HG02623 (cell line): Measurements from ENCODE around the gene ABCA10.
"Not testable (repeated sequence)": the region's sequence is repeated elsewhere in the genome, so short reads cannot be mapped to it uniquely, and the experiment has no call there.

ENCODE experiments used
- ATAC-seq: cut with Tn5 transposase; IDR thresholded peaks from one replicate; pipeline ENCODE4 v1.9.1; 2021; ENCODE audit warnings: moderate library complexity; ENCODE audit not compliant: unreplicated experiment

Gene ABCA10, protein sequence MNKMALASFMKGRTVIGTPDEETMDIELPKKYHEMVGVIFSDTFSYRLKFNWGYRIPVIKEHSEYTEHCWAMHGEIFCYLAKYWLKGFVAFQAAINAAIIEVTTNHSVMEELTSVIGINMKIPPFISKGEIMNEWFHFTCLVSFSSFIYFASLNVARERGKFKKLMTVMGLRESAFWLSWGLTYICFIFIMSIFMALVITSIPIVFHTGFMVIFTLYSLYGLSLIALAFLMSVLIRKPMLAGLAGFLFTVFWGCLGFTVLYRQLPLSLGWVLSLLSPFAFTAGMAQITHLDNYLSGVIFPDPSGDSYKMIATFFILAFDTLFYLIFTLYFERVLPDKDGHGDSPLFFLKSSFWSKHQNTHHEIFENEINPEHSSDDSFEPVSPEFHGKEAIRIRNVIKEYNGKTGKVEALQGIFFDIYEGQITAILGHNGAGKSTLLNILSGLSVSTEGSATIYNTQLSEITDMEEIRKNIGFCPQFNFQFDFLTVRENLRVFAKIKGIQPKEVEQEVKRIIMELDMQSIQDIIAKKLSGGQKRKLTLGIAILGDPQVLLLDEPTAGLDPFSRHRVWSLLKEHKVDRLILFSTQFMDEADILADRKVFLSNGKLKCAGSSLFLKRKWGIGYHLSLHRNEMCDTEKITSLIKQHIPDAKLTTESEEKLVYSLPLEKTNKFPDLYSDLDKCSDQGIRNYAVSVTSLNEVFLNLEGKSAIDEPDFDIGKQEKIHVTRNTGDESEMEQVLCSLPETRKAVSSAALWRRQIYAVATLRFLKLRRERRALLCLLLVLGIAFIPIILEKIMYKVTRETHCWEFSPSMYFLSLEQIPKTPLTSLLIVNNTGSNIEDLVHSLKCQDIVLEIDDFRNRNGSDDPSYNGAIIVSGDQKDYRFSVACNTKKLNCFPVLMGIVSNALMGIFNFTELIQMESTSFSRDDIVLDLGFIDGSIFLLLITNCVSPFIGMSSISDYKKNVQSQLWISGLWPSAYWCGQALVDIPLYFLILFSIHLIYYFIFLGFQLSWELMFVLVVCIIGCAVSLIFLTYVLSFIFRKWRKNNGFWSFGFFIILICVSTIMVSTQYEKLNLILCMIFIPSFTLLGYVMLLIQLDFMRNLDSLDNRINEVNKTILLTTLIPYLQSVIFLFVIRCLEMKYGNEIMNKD (N-terminal part only)

DNA sequence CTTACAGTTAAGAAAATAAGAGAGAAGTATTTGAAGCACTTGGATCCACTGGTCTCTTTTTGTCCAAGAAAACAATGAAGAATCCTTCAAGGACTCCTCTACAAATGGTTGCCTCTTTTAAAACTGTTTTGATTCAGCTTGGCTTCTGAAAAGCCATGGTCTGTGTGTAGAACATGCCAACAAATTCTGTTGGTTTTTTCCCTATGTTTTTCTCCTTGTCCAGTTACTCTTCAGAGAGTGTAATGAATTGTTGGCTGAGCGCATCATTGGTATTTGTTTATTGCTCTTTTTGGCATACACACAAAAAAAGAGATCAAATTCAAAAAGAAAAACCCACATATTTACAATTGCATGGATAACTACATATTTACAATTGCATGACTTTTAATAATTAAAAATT, at the start of gene ABCA10:
ABCA10 (minus strand) TSS at position 249 of the 400 bp plus-strand sequence. CDS start 3,466 bp downstream, outside the sequence.
- no peak for ATAC-seq

DNA sequence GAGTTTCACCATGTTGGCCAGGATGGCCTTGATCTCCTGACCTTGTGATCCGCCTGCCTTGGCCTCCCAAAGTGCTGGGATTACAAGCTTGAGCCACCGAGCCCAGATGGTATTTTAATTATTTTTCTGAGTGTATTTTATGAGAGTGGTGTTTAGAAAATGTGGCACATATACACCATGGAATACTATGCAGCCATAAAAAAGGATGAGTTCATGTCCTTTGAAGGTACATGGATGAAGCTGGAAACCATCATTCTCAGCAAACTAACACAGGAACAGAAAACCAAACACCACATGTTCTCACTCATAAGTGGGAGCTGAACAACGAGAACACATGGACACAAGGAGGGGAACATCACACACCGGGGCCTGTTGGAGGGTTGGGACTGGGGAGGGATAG, 47.7 kb upstream of the ABCA10 start:
- ATAC-seq, result not testable (repeated sequence)

DNA sequence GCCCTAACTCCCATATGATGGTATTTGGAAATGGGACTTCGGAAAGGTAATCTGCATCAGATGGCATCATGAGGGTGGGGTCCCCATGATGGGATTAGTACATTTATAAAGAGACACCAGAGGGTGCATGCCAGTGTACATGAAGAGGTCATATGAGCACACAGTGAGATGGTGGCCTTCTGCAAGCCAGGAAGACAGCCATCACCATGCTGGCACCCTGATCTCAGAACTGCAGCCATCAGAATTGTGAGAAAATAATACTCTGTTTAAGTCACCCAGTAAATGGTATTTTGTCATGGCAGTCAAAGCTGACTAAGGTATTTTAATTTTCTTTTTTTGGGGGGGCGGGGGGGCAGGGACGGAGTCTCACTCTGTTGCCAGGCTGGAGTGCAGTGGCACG, 47.1 kb upstream of the ABCA10 start:
- ATAC-seq, result no peak

DNA sequence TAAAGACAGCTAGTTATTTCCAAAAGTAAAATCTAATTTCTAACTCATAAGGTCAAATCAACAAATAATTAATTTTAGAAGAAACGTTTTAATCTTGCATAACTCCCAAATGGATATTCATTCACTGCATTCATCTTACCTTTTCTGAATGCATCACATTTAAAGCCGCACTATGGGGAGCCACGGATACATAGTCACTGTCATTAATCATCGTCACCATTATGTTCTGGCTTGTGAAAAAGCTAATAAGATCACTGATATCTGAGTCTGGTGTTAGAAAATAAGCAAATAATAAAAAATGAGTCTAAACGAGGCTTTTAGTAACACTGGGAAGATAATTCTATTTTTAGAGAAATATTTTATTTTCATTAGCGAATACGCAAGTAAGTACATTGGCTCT, 42.4 kb upstream of the ABCA10 start:
- ATAC-seq, result no peak

GRCh38 chr17:69269131-69269998, 40.7 kb upstream of the ABCA10 start:
- ATAC-seq, result no peak

GRCh38 chr17:69268543-69269014, 40.0 kb upstream of the ABCA10 start:
- ATAC-seq, result no peak

GRCh38 chr17:69267219-69267618, 38.6 kb upstream of the ABCA10 start:
- no peak for ATAC-seq

DNA sequence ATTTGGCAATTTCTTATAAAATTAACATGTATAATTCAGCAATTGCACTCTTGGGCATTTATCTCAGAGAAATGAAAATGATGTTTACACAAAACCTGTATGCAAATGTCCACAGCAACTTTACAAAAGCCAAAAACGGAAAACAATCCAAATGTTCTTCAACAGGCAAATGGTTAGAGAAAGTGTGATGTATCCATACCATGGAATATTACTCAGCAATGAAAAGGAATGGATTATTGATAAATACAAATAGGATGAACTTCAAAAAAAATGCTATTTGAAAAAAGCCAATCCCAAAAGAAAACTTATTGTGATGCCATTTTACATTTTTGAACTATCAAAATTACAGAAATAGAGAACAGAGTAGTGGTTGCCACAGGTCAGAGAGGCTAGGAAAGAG, 37.2 kb upstream of the ABCA10 start:
- no peak for ATAC-seq

DNA sequence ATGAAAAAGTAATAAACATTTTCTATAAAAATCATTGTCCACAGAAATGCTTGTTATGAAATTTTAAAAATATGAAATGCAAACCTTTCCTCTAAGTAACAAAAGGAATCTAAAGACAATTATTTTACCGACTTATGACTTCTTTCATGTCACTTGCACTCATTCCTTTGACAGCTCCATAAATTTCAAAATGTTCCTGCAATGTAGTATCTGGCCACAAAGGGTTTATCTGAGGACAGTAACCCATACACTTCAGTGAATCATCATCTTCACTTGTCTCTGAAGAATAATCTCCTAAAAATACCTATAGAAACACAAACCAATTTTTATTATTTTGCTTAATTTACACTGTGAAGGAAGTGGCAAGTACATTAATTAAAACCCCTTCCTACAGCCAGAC, 25.6 kb upstream of the ABCA10 start:
- ATAC-seq, result no peak

- ATAC-seq, result no peak
Measured at GRCh38 chr17:69250641-69251040, 22.0 kb upstream of the ABCA10 start.

DNA sequence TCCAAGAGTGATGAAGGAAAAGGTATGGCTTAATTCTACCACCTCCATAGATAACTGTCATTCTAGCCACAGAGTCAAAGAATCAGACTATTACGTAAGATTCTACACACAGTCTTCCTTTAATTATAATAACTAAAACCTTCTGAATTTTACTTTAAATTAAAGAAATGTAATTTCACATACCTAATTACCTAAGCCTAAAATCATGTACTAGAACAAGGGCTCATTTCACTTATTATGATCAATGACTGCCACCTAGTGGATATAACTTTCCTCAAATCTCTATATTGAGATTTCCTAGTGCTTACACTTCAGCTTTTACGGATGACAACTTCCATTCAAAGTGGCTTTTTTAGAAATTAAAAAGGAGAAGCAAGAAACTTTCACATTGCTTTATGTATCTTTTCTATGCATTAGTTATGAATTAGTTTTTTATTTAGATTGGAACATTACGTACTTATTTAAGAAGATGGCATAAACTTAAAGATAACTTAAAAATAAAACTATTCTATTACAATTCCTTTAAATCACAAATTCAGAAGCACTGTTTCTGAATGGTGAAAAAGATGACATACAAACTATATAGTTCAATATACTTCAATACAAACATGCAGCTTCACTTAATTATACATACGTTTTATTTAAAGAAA, 18.2 kb upstream of the ABCA10 start:
- ATAC-seq, result no peak

DNA sequence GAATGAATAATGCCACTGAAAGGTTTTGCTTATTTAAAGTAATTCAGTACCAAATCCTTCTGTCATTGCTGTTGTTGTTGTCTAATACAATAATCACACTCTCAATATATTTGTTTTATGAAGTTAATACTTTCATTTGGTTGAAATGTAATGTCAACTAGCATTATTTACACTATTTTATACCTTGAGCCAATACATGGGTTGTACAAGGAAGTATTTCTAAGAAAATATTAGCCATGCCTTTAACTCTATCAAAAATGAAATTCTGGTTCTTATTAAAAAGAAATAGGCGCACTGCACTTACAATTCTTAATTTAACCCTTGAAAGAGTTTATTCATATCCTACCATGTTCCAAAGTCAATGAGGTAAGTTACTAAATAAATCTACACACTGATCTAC, 17.6 kb upstream of the ABCA10 start:
- no peak for ATAC-seq

DNA sequence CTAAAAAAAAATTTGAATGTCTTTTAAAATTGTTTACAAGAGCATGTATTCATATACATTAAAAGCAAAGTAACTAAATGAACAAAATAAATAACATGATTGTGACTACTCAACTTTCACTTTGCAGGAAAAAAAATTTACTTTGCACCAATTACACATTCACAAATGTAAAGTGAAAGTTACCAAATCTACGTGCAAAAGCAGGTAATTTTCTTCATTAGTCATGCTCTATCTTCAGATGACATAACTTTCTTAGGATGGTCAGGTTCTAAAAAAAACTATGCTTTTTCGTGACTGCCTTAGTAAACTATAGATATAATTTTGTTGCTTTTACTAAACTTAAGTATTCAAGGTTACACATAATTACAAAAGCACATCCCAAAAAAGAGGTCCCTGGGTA, 17.0 kb upstream of the ABCA10 start:
- ATAC-seq, result no peak

- ATAC-seq, result no peak
Measured at GRCh38 chr17:69239611-69240600, 11.3 kb upstream of the ABCA10 start.

DNA sequence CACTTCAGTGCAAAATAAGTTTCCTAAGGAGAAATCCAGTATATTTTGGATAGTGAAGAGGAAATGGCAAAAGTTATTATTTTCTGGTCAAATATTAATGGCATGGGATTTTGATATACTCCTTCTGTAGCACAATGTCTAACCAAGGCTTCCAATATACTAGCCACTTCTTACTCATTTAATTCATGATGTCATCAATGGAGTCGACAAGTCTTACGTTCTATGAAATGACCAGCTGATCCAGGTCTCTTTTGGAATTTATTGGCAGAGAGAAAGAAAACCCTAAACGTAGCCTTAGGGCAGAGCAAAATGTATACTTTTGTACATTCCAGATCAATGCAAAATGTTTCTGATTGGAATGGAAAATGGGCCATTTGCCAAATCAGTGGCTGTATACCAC, 8.3 kb upstream of the ABCA10 start:
- no peak for ATAC-seq

DNA sequence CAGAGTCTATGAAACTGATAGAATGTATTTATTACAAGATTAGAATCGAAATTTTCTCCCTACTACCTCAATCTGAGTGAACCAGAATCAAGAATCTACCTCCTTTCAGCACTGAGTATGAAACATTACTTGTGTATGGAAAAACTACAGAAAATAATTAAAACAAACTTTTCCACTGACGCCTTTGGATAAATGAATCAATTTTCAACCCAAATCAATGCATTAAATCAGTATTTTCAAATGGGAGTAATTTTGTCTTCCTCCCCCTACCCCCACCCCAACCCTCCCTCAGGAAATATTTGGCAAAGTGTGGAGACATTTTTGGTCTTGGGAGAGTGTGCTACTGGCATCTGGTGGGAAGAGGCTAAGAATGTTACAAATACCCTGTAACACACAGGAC, 7.8 kb upstream of the ABCA10 start:
- no peak for ATAC-seq

- peak; percentile 89 for ATAC-seq
Measured at GRCh38 chr17:69235338-69236058, 6.9 kb upstream of the ABCA10 start.

GRCh38 chr17:69232650-69233049, 4.0 kb upstream of the ABCA10 start:
- no peak for ATAC-seq
